ENCODE data around the gene MVP.

The MVP gene

GRCh38 chr16:29897333-29897732, 77.1 kb downstream of the MVP start:
- DNase-seq (ENCODE audit: low read depth): no peak
- TF ChIP-seq, protein P1, sequence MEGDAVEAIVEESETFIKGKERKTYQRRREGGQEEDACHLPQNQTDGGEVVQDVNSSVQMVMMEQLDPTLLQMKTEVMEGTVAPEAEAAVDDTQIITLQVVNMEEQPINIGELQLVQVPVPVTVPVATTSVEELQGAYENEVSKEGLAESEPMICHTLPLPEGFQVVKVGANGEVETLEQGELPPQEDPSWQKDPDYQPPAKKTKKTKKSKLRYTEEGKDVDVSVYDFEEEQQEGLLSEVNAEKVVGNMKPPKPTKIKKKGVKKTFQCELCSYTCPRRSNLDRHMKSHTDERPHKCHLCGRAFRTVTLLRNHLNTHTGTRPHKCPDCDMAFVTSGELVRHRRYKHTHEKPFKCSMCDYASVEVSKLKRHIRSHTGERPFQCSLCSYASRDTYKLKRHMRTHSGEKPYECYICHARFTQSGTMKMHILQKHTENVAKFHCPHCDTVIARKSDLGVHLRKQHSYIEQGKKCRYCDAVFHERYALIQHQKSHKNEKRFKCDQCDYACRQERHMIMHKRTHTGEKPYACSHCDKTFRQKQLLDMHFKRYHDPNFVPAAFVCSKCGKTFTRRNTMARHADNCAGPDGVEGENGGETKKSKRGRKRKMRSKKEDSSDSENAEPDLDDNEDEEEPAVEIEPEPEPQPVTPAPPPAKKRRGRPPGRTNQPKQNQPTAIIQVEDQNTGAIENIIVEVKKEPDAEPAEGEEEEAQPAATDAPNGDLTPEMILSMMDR (IDR thresholded peaks at IDR 0.05; ENCODE audit: control insufficient read depth, extremely low read depth, insufficient read depth): no peak
- no peak overlapping the region for H3K4me3 ChIP-seq (ENCODE audit: low read depth, low read length)
